LNCAP (cell line): ENCODE results near the gene PDLIM1.

ENCODE experiments used
- TF ChIP-seq, protein P1 (sequence below): fragments of 450-650 bp; IDR thresholded peaks from 2 replicates; pipeline ENCODE4 v1.5.1; 2017; ENCODE audit warnings: mild to moderate bottlenecking

PDLIM1 gene

DNA sequence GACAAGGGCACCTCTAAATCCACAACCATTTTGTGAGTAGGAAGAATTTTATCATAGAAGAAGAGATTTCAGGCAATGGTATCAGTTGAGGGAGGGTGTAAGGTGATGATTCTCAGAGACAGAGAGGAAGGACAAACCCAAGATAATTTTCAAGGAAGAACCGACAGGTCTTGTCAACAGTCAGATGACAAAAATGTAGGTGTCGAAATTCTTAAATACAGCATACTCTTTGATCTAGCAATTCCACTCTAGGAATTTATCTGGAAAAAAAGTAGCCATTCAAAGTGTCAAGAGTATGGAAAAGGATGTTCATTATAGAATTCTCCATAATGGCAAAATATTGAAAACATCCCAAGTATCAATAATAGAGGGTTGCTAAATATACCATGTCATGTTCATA, 14.2 kb upstream of the PDLIM1 start:
- TF ChIP-seq, protein P1, sequence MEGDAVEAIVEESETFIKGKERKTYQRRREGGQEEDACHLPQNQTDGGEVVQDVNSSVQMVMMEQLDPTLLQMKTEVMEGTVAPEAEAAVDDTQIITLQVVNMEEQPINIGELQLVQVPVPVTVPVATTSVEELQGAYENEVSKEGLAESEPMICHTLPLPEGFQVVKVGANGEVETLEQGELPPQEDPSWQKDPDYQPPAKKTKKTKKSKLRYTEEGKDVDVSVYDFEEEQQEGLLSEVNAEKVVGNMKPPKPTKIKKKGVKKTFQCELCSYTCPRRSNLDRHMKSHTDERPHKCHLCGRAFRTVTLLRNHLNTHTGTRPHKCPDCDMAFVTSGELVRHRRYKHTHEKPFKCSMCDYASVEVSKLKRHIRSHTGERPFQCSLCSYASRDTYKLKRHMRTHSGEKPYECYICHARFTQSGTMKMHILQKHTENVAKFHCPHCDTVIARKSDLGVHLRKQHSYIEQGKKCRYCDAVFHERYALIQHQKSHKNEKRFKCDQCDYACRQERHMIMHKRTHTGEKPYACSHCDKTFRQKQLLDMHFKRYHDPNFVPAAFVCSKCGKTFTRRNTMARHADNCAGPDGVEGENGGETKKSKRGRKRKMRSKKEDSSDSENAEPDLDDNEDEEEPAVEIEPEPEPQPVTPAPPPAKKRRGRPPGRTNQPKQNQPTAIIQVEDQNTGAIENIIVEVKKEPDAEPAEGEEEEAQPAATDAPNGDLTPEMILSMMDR, result no peak

DNA sequence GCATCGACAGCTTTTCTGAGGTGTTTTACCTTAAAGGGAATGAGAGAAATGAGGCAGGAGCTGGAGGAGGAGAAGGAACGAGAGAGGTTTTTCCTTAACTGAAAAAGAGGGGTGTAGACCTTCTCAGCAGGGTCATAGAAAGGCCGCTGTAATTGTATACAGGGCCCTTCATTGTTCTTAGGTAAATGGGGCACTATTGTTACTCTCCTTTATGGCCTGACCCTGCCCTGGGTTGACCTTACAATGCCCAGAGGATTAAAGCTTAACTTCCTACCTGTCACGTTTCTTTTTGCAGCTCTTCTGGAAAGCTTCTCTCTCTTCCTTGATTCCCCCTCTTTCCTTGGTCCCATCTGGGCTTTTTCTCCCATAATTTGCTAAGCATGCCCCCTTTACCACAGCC, 13.7 kb upstream of the PDLIM1 start:
- TF ChIP-seq, protein P1, result no peak

DNA sequence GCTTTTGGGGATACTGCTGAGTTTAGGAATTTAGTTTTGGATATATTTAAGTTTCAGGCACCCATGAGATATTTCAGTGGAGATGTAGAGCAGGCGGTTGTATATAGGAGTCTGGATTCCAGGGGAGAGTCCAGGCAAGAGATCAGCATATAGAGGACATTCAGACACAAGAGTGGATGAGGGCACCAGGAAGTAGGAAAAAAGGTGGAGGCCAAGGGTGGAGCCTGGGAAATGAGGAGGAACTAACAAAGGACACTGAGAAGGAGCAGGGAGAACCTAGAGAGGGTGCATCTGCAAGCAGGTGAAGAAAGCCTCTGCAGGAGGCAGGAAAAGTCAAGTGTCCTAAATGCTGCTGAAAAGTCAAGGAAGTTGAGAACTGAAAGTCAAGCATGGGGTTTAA, 13.1 kb upstream of the PDLIM1 start:
- TF ChIP-seq, protein P1, result no peak

DNA sequence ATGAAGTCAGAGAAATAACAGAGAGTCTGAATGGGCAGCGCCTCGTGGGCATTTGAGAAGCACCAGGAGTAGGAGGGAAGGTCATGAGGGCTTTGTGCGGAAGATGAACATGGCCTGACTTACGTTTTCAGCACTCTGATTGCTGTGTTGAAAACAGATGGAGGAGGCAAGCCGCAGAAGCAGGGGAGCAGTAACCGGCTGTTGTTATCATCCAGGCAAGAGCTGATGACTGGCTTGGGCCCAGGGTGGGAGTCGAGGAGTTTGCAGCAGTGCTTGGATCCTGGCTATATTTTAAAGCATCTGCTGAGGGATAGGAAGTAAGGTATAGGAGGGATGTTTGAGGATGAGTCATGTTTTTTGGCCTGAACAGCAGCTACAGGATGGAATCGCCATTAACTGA, 12.7 kb upstream of the PDLIM1 start:
- TF ChIP-seq, protein P1, result no peak

DNA sequence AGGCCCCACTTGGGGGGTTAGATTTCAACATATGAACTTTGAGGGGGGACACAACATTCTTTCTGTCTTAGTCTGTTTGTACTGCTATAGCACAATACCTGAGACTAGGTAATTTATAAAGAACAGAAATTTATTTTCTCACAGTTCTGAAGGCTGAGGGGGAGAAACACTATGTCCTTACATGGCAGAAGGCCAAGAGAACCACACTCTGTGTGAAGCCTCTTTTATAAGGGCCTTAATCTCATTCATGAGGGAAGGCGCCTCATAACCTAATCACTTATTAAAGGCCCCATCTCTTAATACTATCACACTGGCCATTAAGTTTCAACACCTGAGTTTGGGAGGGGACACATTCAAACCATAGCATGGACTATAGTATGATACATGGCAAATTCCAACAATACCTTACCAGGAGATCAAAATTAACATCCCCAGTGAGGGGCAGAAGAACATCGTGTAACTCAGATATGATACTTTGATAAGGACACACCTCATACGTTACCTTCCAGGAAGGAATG, 9.3 kb upstream of the PDLIM1 start:
- TF ChIP-seq, protein P1, result no peak

DNA sequence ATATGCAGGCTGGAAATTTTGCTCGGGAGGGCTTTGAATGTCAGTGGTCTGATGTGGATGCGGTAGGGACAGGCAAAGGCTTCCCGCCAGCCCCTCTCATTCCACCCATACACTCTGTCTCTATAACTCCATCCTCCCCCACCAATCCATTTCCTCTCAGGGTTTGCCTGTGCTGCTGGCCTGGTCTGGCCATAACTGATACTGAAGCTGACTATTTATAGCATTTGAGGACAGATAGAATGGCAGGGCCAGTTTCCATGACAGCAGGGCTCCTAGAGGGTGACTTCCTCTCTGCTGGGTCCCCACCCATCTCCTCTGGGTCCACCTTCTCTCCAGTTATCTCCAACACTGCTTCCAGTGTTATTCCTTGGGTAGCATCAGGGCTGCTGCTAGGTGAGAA, 6.6 kb upstream of the PDLIM1 start:
- TF ChIP-seq, protein P1, result no peak

DNA sequence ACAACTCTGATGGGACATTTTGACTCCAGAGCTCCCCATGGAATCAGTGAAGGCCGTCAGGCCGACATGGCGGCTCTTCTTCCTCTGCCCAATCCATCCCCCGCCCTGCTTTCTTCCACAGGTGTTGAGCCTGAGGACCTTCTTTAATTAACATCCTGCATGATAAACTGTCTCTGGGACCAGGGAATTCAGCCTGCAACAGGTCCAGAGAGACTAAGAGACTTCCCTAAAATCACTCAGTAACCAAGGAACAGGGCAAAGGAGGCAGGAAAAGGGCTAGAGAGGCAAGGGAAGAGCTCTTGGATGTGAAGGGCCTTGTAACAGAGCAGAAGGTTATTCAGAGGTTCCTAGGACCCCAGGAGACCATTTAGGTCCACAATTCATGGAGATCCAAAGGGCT, 6.0 kb upstream of the PDLIM1 start:
- TF ChIP-seq, protein P1, result no peak
